C4-2B (cell line): ENCODE data around the gene SCLY.

Experiments
- ZFX ChIP-seq: fragments of 450-650 bp; IDR thresholded peaks from 2 replicates; pipeline ENCODE4 v1.6.1; 2017
- TF ChIP-seq, protein P1 (sequence below): fragments of 450-650 bp; conservative IDR thresholded peaks from 2 replicates; pipeline ENCODE4 v1.5.1; 2017; ENCODE audit warnings: mild to moderate bottlenecking

DNA sequence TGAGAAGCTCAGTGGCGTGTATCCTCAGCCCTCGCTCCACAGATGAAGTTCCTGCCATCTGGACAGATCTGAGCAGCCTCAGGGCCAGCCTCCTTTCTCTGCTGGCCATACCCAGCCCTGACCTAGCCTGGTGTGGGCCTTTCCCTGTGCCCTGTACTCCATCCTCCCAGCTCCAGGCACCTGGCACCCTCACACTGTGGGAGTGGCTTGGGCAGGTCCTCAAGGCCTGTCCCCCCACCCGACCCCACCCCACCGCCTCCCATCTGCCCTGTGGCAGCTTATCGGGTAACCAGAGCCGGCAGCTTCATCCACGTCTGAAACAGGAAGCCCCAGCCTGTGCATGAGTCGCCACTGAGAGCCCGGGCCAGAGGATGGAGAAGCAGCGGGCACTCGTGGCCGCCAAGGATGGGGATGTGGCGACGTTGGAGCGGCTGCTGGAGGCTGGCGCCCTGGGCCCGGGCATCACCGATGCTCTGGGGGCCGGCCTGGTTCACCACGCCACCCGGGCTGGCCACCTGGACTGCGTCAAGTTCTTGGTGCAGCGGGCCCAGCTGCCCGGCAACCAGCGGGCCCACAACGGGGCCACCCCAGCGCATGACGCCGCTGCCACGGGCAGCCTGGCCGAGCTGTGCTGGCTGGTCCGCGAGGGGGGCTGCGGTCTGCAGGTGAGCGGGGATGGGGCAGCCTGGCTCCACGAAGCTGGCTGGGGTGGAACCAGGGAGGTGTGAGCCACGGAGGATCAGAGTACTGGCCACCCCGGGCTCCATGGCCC lies 39.4 kb downstream of the SCLY start, which contains the start of gene ESPNL:
- TF ChIP-seq, protein P1, sequence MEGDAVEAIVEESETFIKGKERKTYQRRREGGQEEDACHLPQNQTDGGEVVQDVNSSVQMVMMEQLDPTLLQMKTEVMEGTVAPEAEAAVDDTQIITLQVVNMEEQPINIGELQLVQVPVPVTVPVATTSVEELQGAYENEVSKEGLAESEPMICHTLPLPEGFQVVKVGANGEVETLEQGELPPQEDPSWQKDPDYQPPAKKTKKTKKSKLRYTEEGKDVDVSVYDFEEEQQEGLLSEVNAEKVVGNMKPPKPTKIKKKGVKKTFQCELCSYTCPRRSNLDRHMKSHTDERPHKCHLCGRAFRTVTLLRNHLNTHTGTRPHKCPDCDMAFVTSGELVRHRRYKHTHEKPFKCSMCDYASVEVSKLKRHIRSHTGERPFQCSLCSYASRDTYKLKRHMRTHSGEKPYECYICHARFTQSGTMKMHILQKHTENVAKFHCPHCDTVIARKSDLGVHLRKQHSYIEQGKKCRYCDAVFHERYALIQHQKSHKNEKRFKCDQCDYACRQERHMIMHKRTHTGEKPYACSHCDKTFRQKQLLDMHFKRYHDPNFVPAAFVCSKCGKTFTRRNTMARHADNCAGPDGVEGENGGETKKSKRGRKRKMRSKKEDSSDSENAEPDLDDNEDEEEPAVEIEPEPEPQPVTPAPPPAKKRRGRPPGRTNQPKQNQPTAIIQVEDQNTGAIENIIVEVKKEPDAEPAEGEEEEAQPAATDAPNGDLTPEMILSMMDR, result no peak
- TF ChIP-seq ZFX, result no peak
